Adrenal gland (tissue), 5 donors: Measurements from ENCODE around the gene CRY1.

Experiments
- POLR2A ChIP-seq, 2 donors: fragments of 450-650 bp; IDR thresholded peaks; one replicate each; pipeline ENCODE4 v1.6.1; 2017; ENCODE audit warnings: antibody characterized with exemption in 2 of 2, mild to moderate bottlenecking in 2 of 2, moderate library complexity in 1 of 2
- TF ChIP-seq, protein P1 (sequence below), 6 experiments: fragments of 450-650 bp in 4 of 6; fragments of 200-600 bp in 2 of 6; sonication (generic) in 1 of 6; IDR thresholded peaks; 1 replicate in 5 of 6; 2 replicates in 1 of 6; pipeline versions ENCODE4 v1.5.1 to v1.8.0; 2016 to 2021; ENCODE audit warnings: antibody characterized with exemption in 6 of 6, mild to moderate bottlenecking in 2 of 6, moderate library complexity in 1 of 6
- donor health status: DM: no; HTN: no; CAD: no.

DNA sequence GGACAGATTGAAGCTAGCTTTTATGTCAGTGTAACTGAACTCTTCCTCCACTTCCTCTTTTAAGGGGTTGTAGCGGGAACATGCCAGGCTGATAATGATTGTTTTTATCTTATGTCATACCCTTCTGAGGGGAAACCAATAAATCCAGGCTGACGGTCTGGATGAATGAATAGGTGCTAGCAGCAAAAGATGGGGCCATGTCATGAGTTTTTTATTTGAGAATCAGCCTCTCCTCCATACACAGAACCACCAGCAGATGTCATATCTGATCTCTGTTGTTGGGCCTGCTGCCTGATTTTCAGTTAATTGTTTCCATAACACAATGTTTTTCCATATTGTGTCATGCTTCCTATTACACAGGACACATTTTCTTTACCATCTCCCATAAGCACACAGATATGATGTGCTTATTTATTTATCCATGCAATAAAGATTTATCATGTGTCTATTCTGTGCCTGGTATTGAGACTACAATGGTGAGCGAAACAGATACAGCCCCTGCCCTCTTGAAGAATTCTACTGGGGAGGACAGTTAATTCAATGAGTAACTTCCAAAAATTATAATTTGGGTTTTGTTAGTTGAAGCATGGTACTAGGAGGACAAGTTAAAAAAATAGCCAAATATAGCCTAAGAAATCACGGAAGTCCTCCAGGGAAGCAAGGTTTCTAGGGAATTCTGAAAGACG, 33.6 kb upstream of the CRY1 start:
- TF ChIP-seq, protein P1, sequence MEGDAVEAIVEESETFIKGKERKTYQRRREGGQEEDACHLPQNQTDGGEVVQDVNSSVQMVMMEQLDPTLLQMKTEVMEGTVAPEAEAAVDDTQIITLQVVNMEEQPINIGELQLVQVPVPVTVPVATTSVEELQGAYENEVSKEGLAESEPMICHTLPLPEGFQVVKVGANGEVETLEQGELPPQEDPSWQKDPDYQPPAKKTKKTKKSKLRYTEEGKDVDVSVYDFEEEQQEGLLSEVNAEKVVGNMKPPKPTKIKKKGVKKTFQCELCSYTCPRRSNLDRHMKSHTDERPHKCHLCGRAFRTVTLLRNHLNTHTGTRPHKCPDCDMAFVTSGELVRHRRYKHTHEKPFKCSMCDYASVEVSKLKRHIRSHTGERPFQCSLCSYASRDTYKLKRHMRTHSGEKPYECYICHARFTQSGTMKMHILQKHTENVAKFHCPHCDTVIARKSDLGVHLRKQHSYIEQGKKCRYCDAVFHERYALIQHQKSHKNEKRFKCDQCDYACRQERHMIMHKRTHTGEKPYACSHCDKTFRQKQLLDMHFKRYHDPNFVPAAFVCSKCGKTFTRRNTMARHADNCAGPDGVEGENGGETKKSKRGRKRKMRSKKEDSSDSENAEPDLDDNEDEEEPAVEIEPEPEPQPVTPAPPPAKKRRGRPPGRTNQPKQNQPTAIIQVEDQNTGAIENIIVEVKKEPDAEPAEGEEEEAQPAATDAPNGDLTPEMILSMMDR (IDR thresholded peaks at IDR 0.05), result no peak
- TF ChIP-seq POLR2A (IDR thresholded peaks at IDR 0.05), result no peak
